Uterus (tissue), 4 donors: ENCODE measurements around the gene SELP. TPM values are rescaled to one million over a fixed set of nuclear protein-coding genes. Genes with fewer than 3 reads are reported as not detected.

Source experiments
- DNase-seq, 2 donors: peaks; one replicate each; pipeline ENCODE4 v3.0.0-alpha.2; 2019 to 2020
- H3K27ac ChIP-seq, 2 donors: fragments of 200-600 bp; sonication (generic); 1 replicate in 1 of 2; 2 replicates in 1 of 2; pipeline ENCODE4 v1.5.1; 2016 to 2018
- H3K27me3 ChIP-seq, 2 donors: fragments of 200-600 bp; sonication (generic); one replicate each; pipeline ENCODE4 v1.5.1; 2018 to 2019; ENCODE audit warnings: control low read depth in 1 of 2
- H3K36me3 ChIP-seq, 2 donors: fragments of 200-600 bp; sonication (generic); one replicate each; pipeline ENCODE4 v1.5.1; 2019; ENCODE audit warnings: control low read depth in 1 of 2
- H3K4me1 ChIP-seq, 2 donors: fragments of 200-600 bp; sonication (generic); one replicate each; pipeline ENCODE4 v1.5.1; 2018 to 2019; ENCODE audit warnings: control low read depth in 1 of 2
- H3K4me3 ChIP-seq, 2 donors: fragments of 200-600 bp; sonication (generic); 1 replicate in 1 of 2; 2 replicates in 1 of 2; pipeline ENCODE4 v1.5.1; 2018 to 2019; ENCODE audit warnings: mild to moderate bottlenecking in 1 of 2
- H3K9me3 ChIP-seq, 2 donors: fragments of 200-600 bp; sonication (generic); one replicate each; pipeline ENCODE4 v1.5.1; 2019; ENCODE audit warnings: control low read depth in 1 of 2
- POLR2A ChIP-seq, 2 donors: fragments of 450-650 bp; IDR thresholded peaks; one replicate each; pipeline ENCODE4 v1.6.1; 2016; ENCODE audit warnings: antibody characterized with exemption in 2 of 2, mild to moderate bottlenecking in 1 of 2, moderate library complexity in 1 of 2
- intact Hi-C: fragments of 100-400 bp; cut with DNase I; formaldehyde crosslinking; loops from one replicate; pipeline ENCODE4 v1.15.1; 2023; ENCODE audit warnings: low total_unique reads
- total RNA-seq, 4 donors: library from RNA; depleted of rRNA in 3 of 4; stranded (reverse); fragments of >200 nt in 3 of 4; gene quantifications; one replicate each; pipeline versions ENCODE4 v1.1.0 to v1.2.4, GENCODE V29; 2014 to 2023
- TF ChIP-seq, protein P1 (sequence below), 4 experiments: fragments of 200-600 bp in 2 of 4; fragments of 450-650 bp in 2 of 4; sonication (generic) in 2 of 4; IDR thresholded peaks; one replicate each; pipeline ENCODE4 v1.5.1; 2016 to 2019; ENCODE audit warnings: antibody characterized with exemption in 4 of 4, mild to moderate bottlenecking in 2 of 4, moderate library complexity in 1 of 4
- donor health status: DM: yes; HTN: yes; CAD: no.

Gene SELP
- total RNA-seq, 4 donors from 2014 or later: 6.8 to 32.3 (median 27.4) TPM

DNA sequence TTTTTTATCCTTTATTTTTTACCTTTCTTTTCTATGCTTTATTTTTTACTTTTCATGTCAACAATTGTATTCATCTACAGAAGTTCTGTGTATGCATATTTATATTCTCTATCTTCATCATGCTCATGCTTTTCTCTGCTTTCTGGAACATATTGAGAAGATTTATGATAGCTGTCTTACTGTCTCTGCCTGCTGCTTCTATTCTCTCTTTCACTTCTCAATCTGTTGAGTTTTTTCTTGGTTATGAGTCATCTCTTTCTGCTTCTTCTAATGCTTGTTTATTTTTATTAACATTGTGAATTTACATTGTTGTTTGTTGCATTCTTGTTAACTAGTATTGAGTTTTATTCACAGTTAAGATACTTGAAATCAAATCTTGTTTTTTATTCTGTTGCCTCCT lies 66.3 kb downstream of the SELP start:
- intact Hi-C loops: no loop called here
- Histone ChIP-seq H3K27me3 (no peaks in the 10 kb centered on the region), H3K4me1 (no peaks in the 10 kb centered on the region), H3K36me3 (no peaks in the 10 kb centered on the region), H3K4me3 (no peak overlapping the region), H3K27ac (no peak overlapping the region), H3K9me3 (no peaks in the 10 kb centered on the region)
- no peak for DNase-seq
- no peak for TF ChIP-seq POLR2A (IDR thresholded peaks at IDR 0.05)
- TF ChIP-seq, protein P1, sequence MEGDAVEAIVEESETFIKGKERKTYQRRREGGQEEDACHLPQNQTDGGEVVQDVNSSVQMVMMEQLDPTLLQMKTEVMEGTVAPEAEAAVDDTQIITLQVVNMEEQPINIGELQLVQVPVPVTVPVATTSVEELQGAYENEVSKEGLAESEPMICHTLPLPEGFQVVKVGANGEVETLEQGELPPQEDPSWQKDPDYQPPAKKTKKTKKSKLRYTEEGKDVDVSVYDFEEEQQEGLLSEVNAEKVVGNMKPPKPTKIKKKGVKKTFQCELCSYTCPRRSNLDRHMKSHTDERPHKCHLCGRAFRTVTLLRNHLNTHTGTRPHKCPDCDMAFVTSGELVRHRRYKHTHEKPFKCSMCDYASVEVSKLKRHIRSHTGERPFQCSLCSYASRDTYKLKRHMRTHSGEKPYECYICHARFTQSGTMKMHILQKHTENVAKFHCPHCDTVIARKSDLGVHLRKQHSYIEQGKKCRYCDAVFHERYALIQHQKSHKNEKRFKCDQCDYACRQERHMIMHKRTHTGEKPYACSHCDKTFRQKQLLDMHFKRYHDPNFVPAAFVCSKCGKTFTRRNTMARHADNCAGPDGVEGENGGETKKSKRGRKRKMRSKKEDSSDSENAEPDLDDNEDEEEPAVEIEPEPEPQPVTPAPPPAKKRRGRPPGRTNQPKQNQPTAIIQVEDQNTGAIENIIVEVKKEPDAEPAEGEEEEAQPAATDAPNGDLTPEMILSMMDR (IDR thresholded peaks at IDR 0.05): no peak

DNA sequence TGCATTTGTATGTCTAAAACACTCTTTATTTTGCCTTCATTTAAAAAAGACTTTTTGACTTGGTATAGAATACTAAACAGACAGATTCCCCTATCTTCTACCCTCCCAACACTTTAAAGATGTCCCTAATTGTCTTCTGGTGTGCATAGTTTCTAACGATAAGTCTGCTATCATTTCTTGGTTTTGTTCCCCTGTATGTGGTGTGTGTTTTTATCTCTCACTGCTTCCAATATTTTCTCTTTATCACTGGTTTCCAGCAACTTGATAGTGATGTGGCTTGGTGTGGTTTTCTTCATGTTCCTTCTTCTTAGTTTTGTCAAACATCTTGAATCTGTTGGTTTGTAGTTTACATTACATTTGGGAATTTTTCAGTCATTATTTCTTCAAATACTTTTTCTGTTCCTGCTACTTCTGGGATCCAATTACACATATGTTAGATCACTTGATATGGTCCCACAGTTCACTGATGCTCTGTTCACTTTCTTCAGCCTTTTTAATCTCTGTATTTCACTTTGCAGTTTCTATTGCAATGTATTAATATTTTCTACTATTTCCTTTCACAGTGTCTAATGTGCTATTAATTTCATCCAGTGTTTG lies 66.8 kb downstream of the SELP start:
- TF ChIP-seq POLR2A (IDR thresholded peaks at IDR 0.05): no peak
- TF ChIP-seq, protein P1 (IDR thresholded peaks at IDR 0.05): no peak
- Histone ChIP-seq H3K36me3 (no peaks in the 10 kb centered on the region), H3K9me3 (no peaks in the 10 kb centered on the region), H3K4me3 (no peak overlapping the region), H3K4me1 (no peaks in the 10 kb centered on the region), H3K27ac (no peak overlapping the region), H3K27me3 (no peaks in the 10 kb centered on the region)
- no peak for DNase-seq
- intact Hi-C loops: no loop called here

DNA sequence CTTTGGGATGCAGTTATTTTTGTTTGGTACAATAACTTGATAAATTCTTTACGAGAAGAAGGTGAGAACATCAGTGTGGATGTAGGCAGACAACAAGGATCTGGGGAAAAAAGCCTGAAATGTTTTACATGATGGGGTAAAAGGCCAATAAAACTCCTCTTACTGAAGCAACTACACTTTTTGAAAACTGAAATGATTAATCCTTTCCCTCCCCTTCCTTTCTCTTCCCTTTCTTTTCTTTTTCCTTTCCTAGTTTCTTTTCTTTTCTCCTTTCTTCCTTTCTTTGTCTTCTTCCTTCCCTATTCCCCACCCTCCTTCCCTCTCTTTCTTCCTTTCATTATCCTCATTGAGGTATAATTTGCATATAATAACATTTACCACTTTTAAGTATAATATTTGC lies 68.2 kb downstream of the SELP start:
- H3K9me3 ChIP-seq: no peaks in the 10 kb centered on the region
- H3K27ac ChIP-seq: no peak overlapping the region
- no peaks in the 10 kb centered on the region for H3K36me3 ChIP-seq
- H3K27me3 ChIP-seq: no peaks in the 10 kb centered on the region
- H3K4me1 ChIP-seq: no peaks in the 10 kb centered on the region
- no peak overlapping the region for H3K4me3 ChIP-seq
- no peak for DNase-seq
- intact Hi-C loops: no loop called here
- no peak for TF ChIP-seq POLR2A (IDR thresholded peaks at IDR 0.05)
- TF ChIP-seq, protein P1 (IDR thresholded peaks at IDR 0.05): no peak

DNA sequence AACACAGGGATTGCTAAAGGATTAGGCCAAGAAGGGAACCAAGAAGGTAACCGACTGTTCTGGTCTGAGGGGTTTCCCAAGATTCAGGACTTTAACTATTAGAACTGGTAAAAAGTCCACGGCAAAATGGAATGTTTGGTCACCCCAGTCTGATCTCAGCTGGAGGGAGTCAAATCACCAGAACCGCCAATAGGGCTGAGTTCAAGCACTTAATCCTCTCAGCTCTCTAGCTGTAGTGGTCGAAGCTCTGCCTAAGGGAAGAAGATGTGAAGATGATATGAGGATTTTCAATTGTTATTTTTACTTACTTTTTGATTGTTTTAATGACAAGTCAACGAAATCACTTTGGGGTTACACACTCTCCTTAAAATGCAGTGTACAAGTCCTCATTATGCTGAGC lies 72.8 kb downstream of the SELP start:
- TF ChIP-seq, protein P1 (IDR thresholded peaks at IDR 0.05): no peak
- no peak for TF ChIP-seq POLR2A (IDR thresholded peaks at IDR 0.05)
- Histone ChIP-seq H3K27ac (no peak overlapping the region), H3K36me3 (no peaks in the 10 kb centered on the region), H3K9me3 (no peaks in the 10 kb centered on the region), H3K4me3 (no peak overlapping the region), H3K4me1 (no peaks in the 10 kb centered on the region), H3K27me3 (no peaks in the 10 kb centered on the region)
- intact Hi-C loops: no loop called here
- DNase-seq: no peak

DNA sequence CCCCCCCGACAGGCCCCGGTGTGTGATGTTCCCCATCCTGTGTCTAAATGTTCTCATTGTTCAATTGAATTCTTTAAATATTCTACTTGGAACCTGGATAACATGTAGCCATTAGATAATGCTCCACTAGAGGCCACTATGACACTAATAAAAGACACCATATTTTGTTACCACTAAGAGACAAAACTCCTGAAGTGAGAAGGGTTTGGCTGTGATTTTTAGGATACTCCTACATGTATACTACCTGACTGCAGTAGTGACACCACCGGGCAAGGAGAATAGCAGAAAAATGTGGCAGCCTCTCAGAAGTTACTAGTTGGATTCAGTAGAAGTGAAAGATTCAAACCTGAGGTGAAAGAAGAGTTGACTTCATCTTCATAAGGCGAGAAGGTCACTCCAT lies 79.6 kb downstream of the SELP start:
- H3K36me3 ChIP-seq: no peaks in the 10 kb centered on the region
- H3K27ac ChIP-seq: no peak overlapping the region
- H3K4me3 ChIP-seq: no peak overlapping the region
- H3K4me1 ChIP-seq: no peaks in the 10 kb centered on the region
- H3K27me3 ChIP-seq: no peaks in the 10 kb centered on the region
- intact Hi-C loops: no loop called here
- no peak for DNase-seq
- no peaks in the 10 kb centered on the region for H3K9me3 ChIP-seq
- no peak for TF ChIP-seq POLR2A (IDR thresholded peaks at IDR 0.05)
- TF ChIP-seq, protein P1 (IDR thresholded peaks at IDR 0.05): peak; percentile 31 to 55 (median 42)
